Upper lobe of right lung (tissue), 1 donor: ENCODE data around the gene GNB3. TPM values are rescaled to one million over a fixed set of nuclear protein-coding genes. Genes with fewer than 3 reads are reported as not detected.
"Not testable (repeated sequence)": the region's sequence is repeated elsewhere in the genome, so short reads cannot be mapped to it uniquely, and the experiment has no call there.

Experiments used
- ATAC-seq: fragments of 200-7000 bp; cut with Tn5 transposase; one replicate; pipeline ENCODE4 v1.9.1; 2020; ENCODE audit warnings: mild to moderate bottlenecking, moderate library complexity
- DNase-seq: peaks from one replicate; pipeline ENCODE4 v3.0.0-alpha.2; 2020
- H3K27ac ChIP-seq: fragments of 200-600 bp; one replicate; pipeline ENCODE4 v1.8.0; 2022
- H3K27me3 ChIP-seq: fragments of 200-600 bp; one replicate; pipeline ENCODE4 v1.8.0; 2022; ENCODE audit warnings: mild to moderate bottlenecking
- H3K36me3 ChIP-seq: fragments of 200-600 bp; one replicate; pipeline ENCODE4 v1.8.0; 2022
- H3K4me1 ChIP-seq: fragments of 200-600 bp; one replicate; pipeline ENCODE4 v1.8.0; 2022
- H3K4me3 ChIP-seq: fragments of 200-600 bp; one replicate; pipeline ENCODE4 v1.8.0; 2022; ENCODE audit warnings: mild to moderate bottlenecking
- H3K9me3 ChIP-seq: fragments of 200-600 bp; one replicate; pipeline ENCODE4 v1.8.0; 2022
- intact Hi-C: fragments of 100-400 bp; cut with DNase I; formaldehyde crosslinking; loops from one replicate; pipeline ENCODE4 v1.11.0; 2022
- total RNA-seq: library from RNA; stranded (reverse); fragmentation: NEBNext Ultra II Directional; extraction: Animal tissue kit (Norgen Biotek cat#: 25700); gene quantifications from one replicate; pipeline ENCODE4 v1.2.1, GENCODE V29; 2021
- TF ChIP-seq, protein P1 (sequence below): fragments of 200-600 bp; IDR thresholded peaks from one replicate; pipeline ENCODE4 v1.8.0; 2022; ENCODE audit warnings: antibody characterized with exemption
- donor health status: DM: no; HTN: yes; CAD: no; lungs with severe emphysema.

The GNB3 gene
- total RNA-seq, 1 donor from 2014 or later = 0.32 TPM

DNA sequence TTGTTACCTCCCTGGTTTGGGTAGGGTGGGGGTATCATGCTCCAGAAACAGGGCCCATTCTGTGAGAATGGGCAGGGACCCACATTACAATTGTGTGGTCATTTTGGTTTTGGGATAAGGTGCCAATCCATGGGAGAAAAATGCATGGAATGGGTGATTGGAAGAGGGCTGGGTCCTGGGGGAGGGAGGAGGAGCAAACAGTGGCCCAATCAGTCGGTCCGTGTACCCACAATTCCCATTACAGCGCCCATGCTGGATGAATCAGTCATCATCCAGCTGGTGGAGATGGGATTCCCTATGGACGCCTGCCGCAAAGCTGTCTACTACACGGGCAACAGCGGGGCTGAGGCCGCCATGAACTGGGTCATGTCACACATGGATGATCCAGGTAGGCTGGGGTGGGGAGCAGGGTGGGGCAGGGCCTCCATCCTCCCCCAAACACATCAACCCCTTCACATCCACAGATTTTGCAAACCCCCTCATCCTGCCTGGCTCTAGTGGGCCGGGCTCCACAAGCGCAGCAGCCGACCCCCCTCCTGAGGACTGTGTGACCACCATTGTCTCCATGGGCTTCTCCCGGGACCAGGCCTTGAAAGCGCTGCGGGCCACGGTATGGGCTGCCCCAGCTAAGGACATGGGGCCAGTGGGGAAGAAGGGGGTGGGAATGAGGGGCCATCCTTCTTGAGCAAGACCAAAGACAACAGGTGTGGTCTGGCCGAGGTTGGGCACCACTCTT, 23.0 kb downstream of the GNB3 start:
- ATAC-seq (no peak), DNase-seq (no peak)
- Histone ChIP-seq H3K4me1 (peaks cover 10% of the 10 kb centered on the region), H3K4me3 (no peak overlapping the region), H3K9me3 (no peaks in the 10 kb centered on the region), H3K36me3 (peaks cover 62% of the 10 kb centered on the region), H3K27ac (no peak overlapping the region), H3K27me3 (no peaks in the 10 kb centered on the region)
- intact Hi-C loops = no loop called here
- TF ChIP-seq, protein P1, sequence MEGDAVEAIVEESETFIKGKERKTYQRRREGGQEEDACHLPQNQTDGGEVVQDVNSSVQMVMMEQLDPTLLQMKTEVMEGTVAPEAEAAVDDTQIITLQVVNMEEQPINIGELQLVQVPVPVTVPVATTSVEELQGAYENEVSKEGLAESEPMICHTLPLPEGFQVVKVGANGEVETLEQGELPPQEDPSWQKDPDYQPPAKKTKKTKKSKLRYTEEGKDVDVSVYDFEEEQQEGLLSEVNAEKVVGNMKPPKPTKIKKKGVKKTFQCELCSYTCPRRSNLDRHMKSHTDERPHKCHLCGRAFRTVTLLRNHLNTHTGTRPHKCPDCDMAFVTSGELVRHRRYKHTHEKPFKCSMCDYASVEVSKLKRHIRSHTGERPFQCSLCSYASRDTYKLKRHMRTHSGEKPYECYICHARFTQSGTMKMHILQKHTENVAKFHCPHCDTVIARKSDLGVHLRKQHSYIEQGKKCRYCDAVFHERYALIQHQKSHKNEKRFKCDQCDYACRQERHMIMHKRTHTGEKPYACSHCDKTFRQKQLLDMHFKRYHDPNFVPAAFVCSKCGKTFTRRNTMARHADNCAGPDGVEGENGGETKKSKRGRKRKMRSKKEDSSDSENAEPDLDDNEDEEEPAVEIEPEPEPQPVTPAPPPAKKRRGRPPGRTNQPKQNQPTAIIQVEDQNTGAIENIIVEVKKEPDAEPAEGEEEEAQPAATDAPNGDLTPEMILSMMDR = no peak

DNA sequence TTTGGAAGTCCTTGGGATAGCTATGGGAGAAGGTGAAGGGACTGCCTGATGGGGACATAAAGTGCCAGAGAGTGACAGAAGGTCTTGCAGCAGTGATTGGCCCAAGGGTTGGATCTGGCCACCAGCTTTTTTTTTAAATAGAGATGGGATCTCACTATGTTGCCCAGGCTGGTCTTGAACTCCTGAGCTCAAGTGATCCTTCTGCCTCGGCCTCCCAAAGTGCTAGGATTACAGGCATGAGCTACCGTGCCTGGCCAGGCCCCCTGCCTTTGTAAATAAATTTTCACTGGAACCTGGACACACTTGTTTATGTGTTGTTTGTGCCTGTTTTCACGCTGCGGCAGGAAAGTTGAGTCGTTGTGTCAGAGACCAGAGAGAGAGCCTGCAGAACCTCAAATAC, 24.6 kb downstream of the GNB3 start:
- DNase-seq, intact Hi-C loops, H3K4me3 ChIP-seq, H3K27ac ChIP-seq, H3K9me3 ChIP-seq, ATAC-seq, H3K27me3 ChIP-seq: not testable (repeated sequence)
- H3K36me3 ChIP-seq = peaks cover 59% of the 10 kb centered on the region
- H3K4me1 ChIP-seq = peaks cover 21% of the 10 kb centered on the region

DNA sequence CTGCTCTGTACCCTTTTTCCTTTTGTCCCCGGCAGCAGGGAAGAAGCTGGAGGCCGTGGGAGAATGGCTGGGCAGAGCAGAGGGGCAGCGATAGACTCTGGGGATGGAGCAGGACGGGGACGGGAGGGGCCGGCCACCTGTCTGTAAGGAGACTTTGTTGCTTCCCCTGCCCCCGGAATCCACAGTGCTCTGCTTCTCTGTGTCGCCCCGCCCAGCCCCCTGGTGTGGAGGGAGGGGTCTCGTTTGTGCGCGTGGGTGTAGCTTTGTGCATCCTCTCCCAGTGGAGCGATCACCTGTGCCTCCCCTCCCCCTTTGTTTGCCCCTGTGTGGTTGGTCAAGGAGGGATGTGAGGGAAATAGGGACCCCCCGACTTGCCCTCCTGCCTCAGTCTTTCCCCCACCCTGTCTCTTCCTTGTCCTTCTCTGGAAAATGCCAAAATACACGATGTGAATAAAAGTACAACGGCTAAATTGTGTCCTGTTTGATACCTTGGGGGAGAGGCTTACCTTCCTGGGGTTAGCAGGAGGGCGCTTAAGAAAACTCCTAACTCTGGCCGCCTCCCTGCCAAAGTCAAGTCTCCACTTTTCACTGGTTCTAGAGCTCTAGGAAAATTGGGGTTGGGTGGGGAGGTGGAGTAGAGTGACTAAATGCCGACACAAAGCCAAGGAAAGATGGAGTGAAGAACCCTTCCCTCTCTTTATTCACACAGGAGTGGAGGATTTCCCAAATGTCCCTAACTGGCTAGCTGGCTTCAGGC, 25.6 kb downstream of the GNB3 start:
- TF ChIP-seq, protein P1 = no peak
- no peaks in the 10 kb centered on the region for H3K27me3 ChIP-seq
- H3K36me3 ChIP-seq = peaks cover 59% of the 10 kb centered on the region
- peaks cover 31% of the 10 kb centered on the region for H3K4me1 ChIP-seq
- peak overlapping the region; percentile 96 for H3K27ac ChIP-seq
- ATAC-seq = no peak
- no peak for DNase-seq
- H3K4me3 ChIP-seq = peak overlapping the region; percentile 100
- H3K9me3 ChIP-seq = no peaks in the 10 kb centered on the region
- intact Hi-C loops = no loop called here

DNA sequence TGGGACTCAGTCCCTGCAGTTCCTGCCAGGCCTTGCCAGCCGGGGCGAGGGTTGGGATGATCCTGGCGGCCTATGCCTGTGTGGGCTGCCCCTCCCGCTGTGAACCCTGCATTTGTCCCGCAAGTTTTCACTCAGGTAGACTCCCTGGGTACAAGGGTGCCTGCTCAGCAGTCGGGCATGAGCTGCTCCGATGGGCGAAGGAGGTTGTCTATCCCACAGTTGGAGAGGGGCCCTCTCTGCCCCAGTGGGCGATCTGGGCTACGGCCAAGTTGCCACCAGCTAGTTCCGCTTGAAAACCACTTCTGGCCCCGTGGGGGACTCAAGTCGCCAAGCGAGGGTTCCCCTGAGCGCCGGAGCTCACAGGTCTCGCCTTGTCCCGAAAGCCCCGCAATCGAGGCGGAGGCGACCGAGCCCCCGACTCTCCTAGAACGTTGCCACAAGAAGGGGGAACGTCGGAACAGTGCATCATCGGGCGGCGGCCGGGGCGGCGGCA, 26.2 kb downstream of the GNB3 start:
- H3K4me1 ChIP-seq = peaks cover 37% of the 10 kb centered on the region
- TF ChIP-seq, protein P1 = no peak
- intact Hi-C loops = no loop called here
- H3K4me3 ChIP-seq = peak overlapping the region; percentile 100
- no peaks in the 10 kb centered on the region for H3K9me3 ChIP-seq
- peaks cover 56% of the 10 kb centered on the region for H3K36me3 ChIP-seq
- DNase-seq (no peak), ATAC-seq (peak; percentile 17)
- H3K27ac ChIP-seq = peak overlapping the region; percentile 96
- no peaks in the 10 kb centered on the region for H3K27me3 ChIP-seq

DNA sequence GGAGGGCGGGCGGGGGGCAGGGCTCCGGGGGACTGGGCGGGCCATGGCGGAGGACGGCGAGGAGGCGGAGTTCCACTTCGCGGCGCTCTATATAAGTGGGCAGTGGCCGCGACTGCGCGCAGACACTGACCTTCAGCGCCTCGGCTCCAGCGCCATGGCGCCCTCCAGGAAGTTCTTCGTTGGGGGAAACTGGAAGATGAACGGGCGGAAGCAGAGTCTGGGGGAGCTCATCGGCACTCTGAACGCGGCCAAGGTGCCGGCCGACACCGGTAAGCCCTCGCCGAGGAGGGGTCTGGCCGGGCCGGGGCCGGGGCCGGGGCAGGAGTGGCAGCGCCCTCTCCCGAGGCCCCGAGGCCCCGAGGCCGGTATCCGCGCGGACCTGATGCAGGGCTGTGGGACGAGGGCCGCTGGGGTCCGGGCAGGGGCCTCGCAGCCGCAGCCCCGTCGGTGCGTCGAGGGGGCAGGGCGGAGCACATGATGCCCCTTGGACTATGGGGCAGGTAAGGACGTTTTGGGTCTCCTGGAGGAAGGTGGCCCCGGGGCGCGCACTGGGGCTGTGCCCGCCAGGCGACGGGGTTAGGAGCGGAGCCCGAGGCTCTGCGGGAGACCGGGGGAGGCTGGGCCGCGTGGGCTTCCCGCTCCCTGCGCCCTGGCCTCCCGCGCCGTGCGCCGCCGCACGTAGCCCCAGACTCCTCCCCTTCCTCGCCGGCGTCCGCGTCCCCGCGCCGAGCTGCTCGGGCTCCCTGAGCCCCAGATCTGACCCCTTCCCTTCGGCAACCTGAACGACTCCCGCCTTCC, 26.9 kb downstream of the GNB3 start, which contains the start of gene TPI1:
Gene TPI1 (plus strand): TSS at position 119 of the 798 bp plus-strand sequence. CDS start 36 bp downstream, at position 155.
- peak; percentile 85 for ATAC-seq

More for the DNA sequence above, 26.9 kb downstream of the GNB3 start, which contains the start of gene TPI1:
- H3K36me3 ChIP-seq = peaks cover 51% of the 10 kb centered on the region
- no peaks in the 10 kb centered on the region for H3K27me3 ChIP-seq
- TF ChIP-seq, protein P1 = no peak
- H3K4me1 ChIP-seq = peaks cover 39% of the 10 kb centered on the region
- peak within 1 kb of the TSS; percentile 100 for H3K4me3 ChIP-seq
- no peaks in the 10 kb centered on the region for H3K9me3 ChIP-seq
- intact Hi-C loops = no loop called here
- DNase-seq = peak; percentile 93
- peak within 1 kb of the TSS; percentile 96 for H3K27ac ChIP-seq
